ENCODE results near the gene DNAJC10. TPM values are rescaled to one million over a fixed set of nuclear protein-coding genes. Genes with fewer than 3 reads are reported as not detected.

DNAJC10 gene
- total and polyA plus RNA-seq, 2 of the 4 experiments (the other 2 are of a cell fraction), result 34.6 to 53.2 TPM

GRCh38 chr2:182713601-182714000 lies 2.5 kb upstream of the DNAJC10 start:
- Histone ChIP-seq H3K9ac (ENCODE audit: low read depth, low read length) (no peak overlapping the region), H3K23ac (ENCODE audit: low read depth, low read length) (no peak overlapping the region), H2BK120ac (ENCODE audit: low read depth, low read length) (no peak overlapping the region), H3K27me3 (ENCODE audit: control insufficient read depth, insufficient read depth, low read length) (no peaks in the 10 kb centered on the region), H3K14ac (replicated peaks; ENCODE audit: low read depth, low read length) (no peak overlapping the region), H2AFZ (replicated peaks; ENCODE audit: low read length, poor library complexity) (no peak overlapping the region), H3K56ac (ENCODE audit: extremely low read depth, insufficient read depth, low read length) (no peak overlapping the region), H2BK5ac (ENCODE audit: low read depth, low read length, poor library complexity, severe bottlenecking) (no peak overlapping the region), H3K4ac (ENCODE audit: low read depth, low read length) (no peak overlapping the region), H3K4me3 (ENCODE audit: insufficient read depth, low read depth, low read length) (no peak overlapping the region), H3K4me1 (ENCODE audit: control insufficient read depth, insufficient read depth, low read length) (peaks cover 3% of the 10 kb centered on the region; the same call in 1 of the 2 replicates), H4K20me1 (ENCODE audit: insufficient read depth, low read length) (no peaks in the 10 kb centered on the region), H3K36me3 (ENCODE audit: control insufficient read depth, insufficient read depth, low read length) (no peaks in the 10 kb centered on the region), H2AK9ac (replicated peaks; ENCODE audit: low read depth, low read length, poor library complexity) (no peak overlapping the region), H4K5ac (ENCODE audit: low read depth, low read length) (no peak overlapping the region), H3K27ac (ENCODE audit: insufficient read depth, low read length) (no peak overlapping the region), H3K4me2 (ENCODE audit: low read depth, low read length) (no peak overlapping the region), H2BK20ac (ENCODE audit: low read depth, low read length) (no peak overlapping the region), H3K9me1 (ENCODE audit: insufficient read depth, low read length) (no peaks in the 10 kb centered on the region), H2AK5ac (ENCODE audit: low read depth, low read length) (no peak overlapping the region), H4K8ac (ENCODE audit: low read depth in 2 of 2, low read length in 2 of 2) (no peak overlapping the region), H3K79me1 (ENCODE audit: low read depth in 1 of 2, low read length in 2 of 2) (peaks cover 7 to 11% of the 10 kb centered on the region in 2 experiments), H3K18ac (ENCODE audit: low read depth, low read length) (no peak overlapping the region), H4K91ac (ENCODE audit: insufficient read depth, low read depth, low read length) (no peak overlapping the region), H2BK15ac (ENCODE audit: low read depth, low read length) (no peak overlapping the region), H3K9me3 (ENCODE audit: control insufficient read depth, insufficient read depth, low read length) (no peaks in the 10 kb centered on the region)
- ChIA-PET CTCF (no interaction called here), POLR2A (ENCODE audit: unreplicated experiment) (no interaction called here)
- TF ChIP-seq MAFK (IDR thresholded peaks at IDR 0.05; ENCODE audit: low read depth, low read length) (no peak), RCOR1 (IDR thresholded peaks at IDR 0.05; ENCODE audit: insufficient replicate concordance, low read length) (no peak), RFX5 (IDR thresholded peaks at IDR 0.05; ENCODE audit: low read depth, low read length) (no peak), MAZ (IDR thresholded peaks at IDR 0.05; ENCODE audit: borderline replicate concordance, low read depth, low read length) (no peak), MXI1 (IDR thresholded peaks at IDR 0.05; ENCODE audit: borderline replicate concordance, low read depth, low read length) (no peak), USF2 (IDR thresholded peaks at IDR 0.05; ENCODE audit: low read depth, low read length) (no peak), POLR2A (IDR thresholded peaks at IDR 0.05; ENCODE audit: low read depth, low read length) (no peak)
- no TSS peak for BruUV-seq (replicated peaks)
- dilution Hi-C loops (cut with HindIII; ENCODE audit: low sequenced_read_pairs, unreplicated experiment) (no loop called here), in situ Hi-C loops (cut with MboI; ENCODE audit: low sequenced_read_pairs) (no loop called here), intact Hi-C loops (cut with micrococcal nuclease) (no loop called here)
- ATAC-seq (ENCODE audit: low read depth) (no peak), DNase-seq (no peak)
